Measurements from ENCODE around the gene NYAP1.
"Not testable (repeated sequence)": the region's sequence is repeated elsewhere in the genome, so short reads cannot be mapped to it uniquely, and the experiment has no call there.

DNA sequence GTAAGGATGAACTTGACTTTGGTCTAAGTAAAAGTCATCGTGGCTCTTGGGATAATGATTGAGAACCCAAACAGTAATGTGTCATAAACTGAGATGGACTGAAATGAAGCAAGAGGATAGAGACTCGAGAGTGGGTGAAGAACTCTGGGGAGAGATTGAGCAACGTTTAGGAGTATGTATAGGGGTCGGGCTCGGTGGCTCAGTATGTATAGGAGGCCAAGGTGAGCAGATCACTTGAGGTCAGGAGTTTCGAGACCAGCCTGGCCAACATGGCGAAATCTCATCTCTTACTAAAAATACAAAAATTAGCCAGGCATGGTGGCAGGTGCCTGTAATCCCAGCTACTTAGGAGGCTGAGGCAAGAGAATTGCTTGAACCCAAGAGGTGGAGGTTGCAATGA lies 57.6 kb downstream of the NYAP1 start:
- TF ChIP-seq, protein P1, sequence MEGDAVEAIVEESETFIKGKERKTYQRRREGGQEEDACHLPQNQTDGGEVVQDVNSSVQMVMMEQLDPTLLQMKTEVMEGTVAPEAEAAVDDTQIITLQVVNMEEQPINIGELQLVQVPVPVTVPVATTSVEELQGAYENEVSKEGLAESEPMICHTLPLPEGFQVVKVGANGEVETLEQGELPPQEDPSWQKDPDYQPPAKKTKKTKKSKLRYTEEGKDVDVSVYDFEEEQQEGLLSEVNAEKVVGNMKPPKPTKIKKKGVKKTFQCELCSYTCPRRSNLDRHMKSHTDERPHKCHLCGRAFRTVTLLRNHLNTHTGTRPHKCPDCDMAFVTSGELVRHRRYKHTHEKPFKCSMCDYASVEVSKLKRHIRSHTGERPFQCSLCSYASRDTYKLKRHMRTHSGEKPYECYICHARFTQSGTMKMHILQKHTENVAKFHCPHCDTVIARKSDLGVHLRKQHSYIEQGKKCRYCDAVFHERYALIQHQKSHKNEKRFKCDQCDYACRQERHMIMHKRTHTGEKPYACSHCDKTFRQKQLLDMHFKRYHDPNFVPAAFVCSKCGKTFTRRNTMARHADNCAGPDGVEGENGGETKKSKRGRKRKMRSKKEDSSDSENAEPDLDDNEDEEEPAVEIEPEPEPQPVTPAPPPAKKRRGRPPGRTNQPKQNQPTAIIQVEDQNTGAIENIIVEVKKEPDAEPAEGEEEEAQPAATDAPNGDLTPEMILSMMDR (IDR thresholded peaks at IDR 0.05): not testable (repeated sequence)
- not testable (repeated sequence) for TF ChIP-seq POLR2A, POLR2AphosphoS5 (IDR thresholded peaks at IDR 0.05)

All from transverse colon (tissue), 4 donors.